ENCODE results near the gene POLR1G. TPM values are rescaled to one million over a fixed set of nuclear protein-coding genes. Genes with fewer than 3 reads are reported as not detected.

POLR1G gene
- total RNA-seq, 1 donor from 2014 or later, result 7.3 TPM

- Mint-ChIP-seq H3K36me3 (ENCODE audit: low read depth) (no peaks in the 10 kb centered on the region), H3K27me3 (ENCODE audit: low read depth) (no peaks in the 10 kb centered on the region), H3K9me3 (ENCODE audit: low read depth) (no peaks in the 10 kb centered on the region), H3K4me3 (ENCODE audit: unreplicated experiment) (peak overlapping the region; percentile 55), H3K4me1 (ENCODE audit: low read depth) (peaks cover 33% of the 10 kb centered on the region), H3K27ac (ENCODE audit: unreplicated experiment) (peak overlapping the region; percentile 84)
- no peak for DNase-seq (ENCODE audit: low spot score)
- TF ChIP-seq, protein P1, sequence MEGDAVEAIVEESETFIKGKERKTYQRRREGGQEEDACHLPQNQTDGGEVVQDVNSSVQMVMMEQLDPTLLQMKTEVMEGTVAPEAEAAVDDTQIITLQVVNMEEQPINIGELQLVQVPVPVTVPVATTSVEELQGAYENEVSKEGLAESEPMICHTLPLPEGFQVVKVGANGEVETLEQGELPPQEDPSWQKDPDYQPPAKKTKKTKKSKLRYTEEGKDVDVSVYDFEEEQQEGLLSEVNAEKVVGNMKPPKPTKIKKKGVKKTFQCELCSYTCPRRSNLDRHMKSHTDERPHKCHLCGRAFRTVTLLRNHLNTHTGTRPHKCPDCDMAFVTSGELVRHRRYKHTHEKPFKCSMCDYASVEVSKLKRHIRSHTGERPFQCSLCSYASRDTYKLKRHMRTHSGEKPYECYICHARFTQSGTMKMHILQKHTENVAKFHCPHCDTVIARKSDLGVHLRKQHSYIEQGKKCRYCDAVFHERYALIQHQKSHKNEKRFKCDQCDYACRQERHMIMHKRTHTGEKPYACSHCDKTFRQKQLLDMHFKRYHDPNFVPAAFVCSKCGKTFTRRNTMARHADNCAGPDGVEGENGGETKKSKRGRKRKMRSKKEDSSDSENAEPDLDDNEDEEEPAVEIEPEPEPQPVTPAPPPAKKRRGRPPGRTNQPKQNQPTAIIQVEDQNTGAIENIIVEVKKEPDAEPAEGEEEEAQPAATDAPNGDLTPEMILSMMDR (IDR thresholded peaks at IDR 0.05), result peak; percentile 100
Measured at GRCh38 chr19:45439569-45440258, 33.3 kb downstream of the POLR1G start.

DNA sequence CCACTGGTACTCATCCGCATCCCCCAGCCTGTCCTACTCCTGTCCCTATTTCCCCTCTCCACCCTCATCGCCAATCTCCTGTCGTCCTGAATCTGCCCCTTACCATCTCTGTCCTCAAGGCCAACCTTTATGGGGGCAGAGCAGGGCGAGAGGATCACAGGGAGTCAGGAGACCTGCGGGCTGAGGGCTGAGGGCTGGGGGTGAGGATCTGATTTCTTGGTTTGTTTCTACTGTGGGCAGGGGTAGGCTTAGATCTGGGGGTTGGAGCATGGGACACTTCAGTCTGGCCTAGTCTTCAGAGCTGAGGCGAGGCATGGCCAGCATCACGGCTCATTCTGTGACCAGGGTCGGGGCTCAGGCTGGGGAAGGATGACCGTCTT, 33.8 kb downstream of the POLR1G start:
- peaks cover 35% of the 10 kb centered on the region for H3K4me1 Mint-ChIP-seq (ENCODE audit: low read depth)
- peak overlapping the region; percentile 84 for H3K27ac Mint-ChIP-seq (ENCODE audit: unreplicated experiment)
- no peaks in the 10 kb centered on the region for H3K27me3 Mint-ChIP-seq (ENCODE audit: low read depth)

DNA sequence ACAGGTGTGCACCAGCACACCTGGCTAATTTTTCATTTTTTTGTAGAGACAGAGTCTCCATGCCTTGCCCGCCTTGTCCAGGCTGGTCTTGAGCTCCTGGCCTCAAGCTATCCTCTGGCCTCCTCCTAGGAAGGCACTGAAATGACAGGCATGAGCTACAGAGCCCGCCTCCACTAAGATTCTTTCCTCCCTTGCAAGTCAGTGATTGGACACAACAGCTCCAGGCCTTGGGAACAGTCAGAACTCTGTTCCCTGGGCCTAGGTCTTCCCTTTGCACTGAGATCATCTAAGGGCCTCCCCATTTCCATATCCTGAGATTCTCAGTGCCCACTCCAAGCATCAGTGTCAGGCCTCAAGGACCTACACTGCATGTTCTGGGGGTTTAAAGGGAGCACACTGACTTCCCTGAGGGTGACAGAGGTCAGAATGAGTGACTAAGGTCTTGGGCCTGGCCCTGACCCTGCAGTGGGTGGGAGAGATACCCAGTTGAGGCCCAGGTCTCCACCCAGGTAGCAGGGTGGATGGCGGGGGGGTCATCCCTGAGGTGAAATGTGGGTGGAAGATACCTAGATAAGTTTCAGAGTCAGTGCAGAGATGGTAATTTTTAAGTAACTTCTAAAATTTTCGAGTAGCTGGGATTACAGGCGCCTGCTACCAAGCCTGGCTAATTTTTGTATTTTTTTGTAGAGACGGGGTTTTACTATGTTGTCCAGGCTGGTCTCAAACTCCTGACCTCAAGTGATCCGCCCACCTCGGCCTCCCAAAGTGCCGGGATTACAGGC, 34.6 kb downstream of the POLR1G start:
- peak overlapping the region; percentile 84 for H3K27ac Mint-ChIP-seq (ENCODE audit: unreplicated experiment)
- no peaks in the 10 kb centered on the region for H3K36me3 Mint-ChIP-seq (ENCODE audit: low read depth)

More for the DNA sequence above, 33.8 kb downstream of the POLR1G start:
- no peaks in the 10 kb centered on the region for H3K36me3 Mint-ChIP-seq (ENCODE audit: low read depth)
- TF ChIP-seq, protein P1 (IDR thresholded peaks at IDR 0.05), result no peak
- no peaks in the 10 kb centered on the region for H3K9me3 Mint-ChIP-seq (ENCODE audit: low read depth)
- no peak for DNase-seq (ENCODE audit: low spot score)
- peak overlapping the region; percentile 55 for H3K4me3 Mint-ChIP-seq (ENCODE audit: unreplicated experiment)

DNA sequence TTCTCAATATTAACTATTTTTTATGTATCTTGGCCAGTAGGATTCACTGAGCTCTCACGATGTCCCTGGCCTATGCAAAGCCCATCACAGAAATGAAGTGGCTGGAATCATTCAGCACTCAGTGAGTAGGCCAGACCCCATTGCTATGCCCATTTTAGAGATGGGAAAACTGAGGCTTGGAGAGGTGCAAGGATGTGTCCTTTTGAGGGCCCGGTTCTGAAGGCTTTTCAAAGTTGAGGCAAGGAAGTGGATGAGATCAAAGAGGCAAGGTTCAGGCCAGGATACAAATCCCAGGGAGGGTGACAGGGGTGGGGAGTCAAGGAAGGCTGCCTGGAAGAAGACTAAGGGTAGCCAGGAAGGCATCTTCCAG, 35.9 kb downstream of the POLR1G start:
- peak overlapping the region; percentile 99 for H3K27ac Mint-ChIP-seq (ENCODE audit: unreplicated experiment)
- no peaks in the 10 kb centered on the region for H3K36me3 Mint-ChIP-seq (ENCODE audit: low read depth)
- no peak for DNase-seq (ENCODE audit: low spot score)
- H3K4me3 Mint-ChIP-seq (ENCODE audit: unreplicated experiment), result no peak overlapping the region
- TF ChIP-seq, protein P1 (IDR thresholded peaks at IDR 0.05), result no peak
- H3K9me3 Mint-ChIP-seq (ENCODE audit: low read depth), result no peaks in the 10 kb centered on the region
- H3K4me1 Mint-ChIP-seq (ENCODE audit: low read depth), result peaks cover 35% of the 10 kb centered on the region
- H3K27me3 Mint-ChIP-seq (ENCODE audit: low read depth), result no peaks in the 10 kb centered on the region

More for the DNA sequence above, 34.6 kb downstream of the POLR1G start:
- no peak for DNase-seq (ENCODE audit: low spot score)
- peaks cover 35% of the 10 kb centered on the region for H3K4me1 Mint-ChIP-seq (ENCODE audit: low read depth)
- H3K9me3 Mint-ChIP-seq (ENCODE audit: low read depth), result no peaks in the 10 kb centered on the region
- no peaks in the 10 kb centered on the region for H3K27me3 Mint-ChIP-seq (ENCODE audit: low read depth)
- TF ChIP-seq, protein P1 (IDR thresholded peaks at IDR 0.05), result no peak
- H3K4me3 Mint-ChIP-seq (ENCODE audit: unreplicated experiment), result peak overlapping the region; percentile 55

- TF ChIP-seq, protein P1 (IDR thresholded peaks at IDR 0.05), result no peak
- no peak for DNase-seq (ENCODE audit: low spot score)
- H3K27me3 Mint-ChIP-seq (ENCODE audit: low read depth), result no peaks in the 10 kb centered on the region
- H3K36me3 Mint-ChIP-seq (ENCODE audit: low read depth), result no peaks in the 10 kb centered on the region
- peaks cover 35% of the 10 kb centered on the region for H3K4me1 Mint-ChIP-seq (ENCODE audit: low read depth)
- no peaks in the 10 kb centered on the region for H3K9me3 Mint-ChIP-seq (ENCODE audit: low read depth)
- peak overlapping the region; percentile 81 for H3K4me3 Mint-ChIP-seq (ENCODE audit: unreplicated experiment)
- peak overlapping the region; percentile 99 for H3K27ac Mint-ChIP-seq (ENCODE audit: unreplicated experiment)
Measured at GRCh38 chr19:45442778-45443461, 36.5 kb downstream of the POLR1G start.

All from chondrocyte (in vitro differentiated cells).